Measurements from ENCODE around the gene MSTO1.
"Not testable (repeated sequence)": the region's sequence is repeated elsewhere in the genome, so short reads cannot be mapped to it uniquely, and the experiment has no call there.

MSTO1 gene

DNA sequence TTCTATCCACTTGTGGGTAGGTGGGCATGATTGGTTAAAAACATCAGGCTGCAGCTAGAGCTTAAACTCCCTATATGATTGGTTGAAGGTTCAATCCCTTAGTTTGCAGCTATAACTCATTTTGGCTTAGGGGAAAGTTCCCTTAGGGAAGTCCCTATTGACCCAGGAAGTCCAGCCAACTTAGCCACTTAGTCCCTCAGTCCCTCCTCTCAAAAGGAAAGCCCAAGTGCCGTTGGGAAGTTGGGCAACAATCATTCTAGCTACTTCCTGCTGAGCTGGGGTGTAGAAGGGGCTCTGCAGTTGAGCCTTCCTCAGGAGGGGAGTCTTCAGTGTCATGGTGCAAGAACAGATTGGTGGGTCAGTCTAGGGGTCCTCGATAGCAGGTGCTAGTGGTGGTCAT is 12.2 kb downstream of the MSTO1 start:
- no peak for DNase-seq

- DNase-seq: no peak
These were observed 13.3 kb downstream of the MSTO1 start for GRCh38 chr1:155623357-155623756.

- DNase-seq: not testable (repeated sequence)
These were observed 16.4 kb downstream of the MSTO1 start for GRCh38 chr1:155626428-155626827.

- DNase-seq: no peak
These were observed 26.6 kb downstream of the MSTO1 start for GRCh38 chr1:155636397-155637153.

- no peak for DNase-seq
These were observed 30.3 kb downstream of the MSTO1 start for GRCh38 chr1:155640367-155640766.

DNA sequence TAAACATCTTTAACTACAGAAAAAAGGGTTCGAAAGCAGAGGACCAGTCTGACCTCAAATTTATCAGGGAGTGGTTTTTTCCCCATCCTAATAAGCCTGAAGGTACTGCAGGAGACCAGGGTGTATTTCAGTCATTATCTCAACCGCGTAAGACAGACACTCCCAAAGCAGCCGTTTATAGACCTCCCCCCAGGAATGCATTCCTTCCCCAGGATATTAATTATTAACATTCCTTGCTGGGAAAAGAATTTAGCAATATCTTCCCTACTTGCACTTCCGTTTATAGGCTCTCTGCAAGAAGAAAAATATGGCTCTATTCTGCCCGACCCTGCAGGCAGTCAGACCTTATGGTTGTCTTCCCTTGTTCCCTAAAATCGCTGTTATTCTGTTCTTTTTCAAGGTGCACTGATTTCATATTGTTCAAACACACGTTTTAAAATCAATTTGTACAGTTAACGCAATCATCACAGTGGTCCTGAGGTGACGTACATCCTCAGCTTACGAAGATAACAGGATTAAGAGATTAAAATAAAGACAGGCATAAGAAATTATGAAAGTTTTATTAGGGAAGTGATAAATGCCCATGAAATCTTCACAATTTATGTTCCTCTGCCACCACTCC is 32.7 kb downstream of the MSTO1 start:
- not testable (repeated sequence) for DNase-seq

DNA sequence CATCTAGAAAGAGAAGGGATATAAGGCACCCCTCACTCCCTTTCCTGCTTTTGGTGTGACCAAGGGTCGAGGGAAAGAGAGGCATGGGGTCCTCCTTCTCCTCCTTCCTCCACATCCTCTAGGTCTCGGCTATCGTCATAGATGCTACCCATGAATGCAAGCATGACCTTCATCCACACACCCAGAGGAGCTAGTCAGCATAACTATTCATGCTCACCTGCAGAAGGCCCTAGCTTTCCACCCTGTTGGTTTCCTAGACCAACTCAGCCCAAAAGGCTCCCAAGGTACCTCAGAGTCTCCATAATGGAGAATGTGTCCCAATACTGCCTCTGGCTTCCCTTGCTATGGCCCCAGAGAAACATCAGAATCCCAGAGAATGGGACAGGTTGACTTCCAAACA is 33.2 kb downstream of the MSTO1 start:
- DNase-seq: no peak

GRCh38 chr1:155645034-155645598 is 35.1 kb downstream of the MSTO1 start:
- DNase-seq: no peak

- no peak for DNase-seq
These were observed 35.6 kb downstream of the MSTO1 start for GRCh38 chr1:155645648-155646047.

- DNase-seq: no peak
These were observed 36.3 kb downstream of the MSTO1 start for GRCh38 chr1:155646307-155646706.

- DNase-seq: no peak
These were observed 38.5 kb downstream of the MSTO1 start for GRCh38 chr1:155648207-155649147.

DNA sequence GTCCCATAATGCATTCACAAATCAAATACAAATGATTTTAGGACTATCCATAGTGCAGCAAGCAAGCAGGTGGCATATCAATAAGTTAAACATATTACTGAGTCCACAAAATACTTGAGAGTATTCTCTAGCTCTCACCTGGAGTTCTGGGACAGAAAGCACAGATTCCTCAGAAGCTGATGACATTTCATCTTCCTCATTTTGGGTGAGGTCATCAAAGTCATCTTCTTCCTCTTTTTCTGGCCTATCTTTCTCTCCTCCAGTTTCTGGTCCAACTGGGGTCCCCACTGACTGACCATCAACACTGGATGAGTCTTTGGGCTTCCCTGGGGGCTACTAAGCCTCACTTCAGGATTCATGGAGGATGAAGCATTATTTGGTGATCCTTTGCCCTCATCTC is 39.7 kb downstream of the MSTO1 start:
- no peak for DNase-seq

DNA sequence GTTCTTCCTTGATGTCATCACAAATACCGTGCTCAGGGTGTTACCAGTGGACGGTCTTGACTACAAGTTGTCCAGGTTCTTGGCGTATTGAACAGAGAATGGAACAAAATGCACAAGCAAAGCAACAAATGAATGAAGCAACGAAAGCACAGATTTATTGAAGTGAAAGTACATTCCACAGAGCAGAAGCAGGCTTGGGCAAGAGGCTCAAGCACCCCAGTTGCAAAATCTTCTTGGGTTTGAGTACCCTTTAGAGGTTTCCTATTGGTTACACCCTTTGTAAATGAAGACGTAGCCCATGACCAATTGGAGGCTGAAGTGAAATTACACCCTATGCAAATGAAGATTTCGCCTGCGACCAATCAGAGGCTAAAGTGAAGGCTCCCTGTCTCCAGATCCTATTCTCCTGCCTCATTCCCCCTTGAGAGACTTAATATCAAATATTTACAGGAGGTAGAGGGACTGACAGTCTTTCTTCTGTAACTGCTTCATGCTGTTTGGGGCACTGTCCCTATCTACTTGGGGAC is 40.3 kb downstream of the MSTO1 start:
- no peak for DNase-seq

DNA sequence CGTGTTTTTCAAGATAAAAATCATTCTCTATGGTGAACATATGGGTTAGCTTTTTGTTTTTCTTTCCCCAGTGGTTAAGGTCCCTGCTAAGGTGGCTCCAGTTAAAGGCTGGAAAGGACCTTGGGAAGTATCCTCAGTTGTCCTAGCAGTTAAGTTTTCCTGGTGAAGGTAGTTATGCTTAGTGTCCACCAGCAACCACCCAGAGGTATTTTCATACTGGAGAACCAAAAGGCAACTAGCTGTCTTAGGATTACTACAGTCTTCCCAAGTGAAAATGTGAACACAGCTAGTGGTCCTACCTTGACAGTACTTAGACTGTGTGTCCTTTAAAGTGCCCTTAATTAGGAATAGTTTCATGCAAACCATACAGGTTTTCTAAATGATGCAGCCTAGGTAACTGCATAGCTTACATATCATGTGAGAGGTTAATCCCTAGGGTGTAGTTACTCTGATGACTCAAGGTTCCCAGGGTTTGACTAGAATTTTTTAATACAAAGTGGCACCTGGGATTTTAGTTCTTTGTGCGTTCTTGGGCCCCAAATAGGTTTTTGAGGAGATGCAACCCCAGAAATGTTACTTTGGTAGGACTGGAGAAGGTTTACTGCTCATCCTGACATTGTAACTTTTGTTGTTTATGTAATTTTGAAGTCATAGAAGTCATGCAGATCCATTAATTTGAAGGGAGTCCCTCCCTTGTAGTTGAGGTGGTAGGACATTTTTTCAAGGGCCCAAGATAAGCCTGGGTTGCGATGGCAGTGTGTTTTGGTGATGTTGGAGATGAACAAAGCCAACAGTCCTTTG is 42.0 kb downstream of the MSTO1 start:
- no peak for DNase-seq

GRCh38 chr1:155652951-155653350 is 42.9 kb downstream of the MSTO1 start:
- DNase-seq: no peak

GRCh38 chr1:155657463-155657862 is 47.4 kb downstream of the MSTO1 start:
- no peak for DNase-seq

GRCh38 chr1:155661239-155661638 is 51.2 kb downstream of the MSTO1 start:
- DNase-seq: not testable (repeated sequence)

Data from NCI-H1694 (cell line).